Uterus (tissue), 4 donors: ENCODE measurements around the gene GIPC3. TPM values are rescaled to one million over a fixed set of nuclear protein-coding genes. Genes with fewer than 3 reads are reported as not detected.

Experiments
- DNase-seq, 2 donors: peaks; one replicate each; pipeline ENCODE4 v3.0.0-alpha.2; 2019 to 2020
- H3K27ac ChIP-seq, 2 donors: fragments of 200-600 bp; sonication (generic); 1 replicate in 1 of 2; 2 replicates in 1 of 2; pipeline ENCODE4 v1.5.1; 2016 to 2018
- H3K27me3 ChIP-seq, 2 donors: fragments of 200-600 bp; sonication (generic); one replicate each; pipeline ENCODE4 v1.5.1; 2018 to 2019; ENCODE audit warnings: control low read depth in 1 of 2
- H3K36me3 ChIP-seq, 2 donors: fragments of 200-600 bp; sonication (generic); one replicate each; pipeline ENCODE4 v1.5.1; 2019; ENCODE audit warnings: control low read depth in 1 of 2
- H3K4me1 ChIP-seq, 2 donors: fragments of 200-600 bp; sonication (generic); one replicate each; pipeline ENCODE4 v1.5.1; 2018 to 2019; ENCODE audit warnings: control low read depth in 1 of 2
- H3K4me3 ChIP-seq, 2 donors: fragments of 200-600 bp; sonication (generic); 1 replicate in 1 of 2; 2 replicates in 1 of 2; pipeline ENCODE4 v1.5.1; 2018 to 2019; ENCODE audit warnings: mild to moderate bottlenecking in 1 of 2
- H3K9me3 ChIP-seq, 2 donors: fragments of 200-600 bp; sonication (generic); one replicate each; pipeline ENCODE4 v1.5.1; 2019; ENCODE audit warnings: control low read depth in 1 of 2
- POLR2A ChIP-seq, 2 donors: fragments of 450-650 bp; IDR thresholded peaks; one replicate each; pipeline ENCODE4 v1.6.1; 2016; ENCODE audit warnings: antibody characterized with exemption in 2 of 2, mild to moderate bottlenecking in 1 of 2, moderate library complexity in 1 of 2
- intact Hi-C: fragments of 100-400 bp; cut with DNase I; formaldehyde crosslinking; loops from one replicate; pipeline ENCODE4 v1.15.1; 2023; ENCODE audit warnings: low total_unique reads
- total RNA-seq, 4 donors: library from RNA; depleted of rRNA in 3 of 4; stranded (reverse); fragments of >200 nt in 3 of 4; gene quantifications; one replicate each; pipeline versions ENCODE4 v1.1.0 to v1.2.4, GENCODE V29; 2014 to 2023
- TF ChIP-seq, protein P1 (sequence below), 4 experiments: fragments of 200-600 bp in 2 of 4; fragments of 450-650 bp in 2 of 4; sonication (generic) in 2 of 4; IDR thresholded peaks; one replicate each; pipeline ENCODE4 v1.5.1; 2016 to 2019; ENCODE audit warnings: antibody characterized with exemption in 4 of 4, mild to moderate bottlenecking in 2 of 4, moderate library complexity in 1 of 4
- donor health status: DM: yes; HTN: yes; CAD: no.

Gene GIPC3
- total RNA-seq, 4 donors from 2014 or later, result 0.07 to 4.0 TPM; not detected in 2

DNA sequence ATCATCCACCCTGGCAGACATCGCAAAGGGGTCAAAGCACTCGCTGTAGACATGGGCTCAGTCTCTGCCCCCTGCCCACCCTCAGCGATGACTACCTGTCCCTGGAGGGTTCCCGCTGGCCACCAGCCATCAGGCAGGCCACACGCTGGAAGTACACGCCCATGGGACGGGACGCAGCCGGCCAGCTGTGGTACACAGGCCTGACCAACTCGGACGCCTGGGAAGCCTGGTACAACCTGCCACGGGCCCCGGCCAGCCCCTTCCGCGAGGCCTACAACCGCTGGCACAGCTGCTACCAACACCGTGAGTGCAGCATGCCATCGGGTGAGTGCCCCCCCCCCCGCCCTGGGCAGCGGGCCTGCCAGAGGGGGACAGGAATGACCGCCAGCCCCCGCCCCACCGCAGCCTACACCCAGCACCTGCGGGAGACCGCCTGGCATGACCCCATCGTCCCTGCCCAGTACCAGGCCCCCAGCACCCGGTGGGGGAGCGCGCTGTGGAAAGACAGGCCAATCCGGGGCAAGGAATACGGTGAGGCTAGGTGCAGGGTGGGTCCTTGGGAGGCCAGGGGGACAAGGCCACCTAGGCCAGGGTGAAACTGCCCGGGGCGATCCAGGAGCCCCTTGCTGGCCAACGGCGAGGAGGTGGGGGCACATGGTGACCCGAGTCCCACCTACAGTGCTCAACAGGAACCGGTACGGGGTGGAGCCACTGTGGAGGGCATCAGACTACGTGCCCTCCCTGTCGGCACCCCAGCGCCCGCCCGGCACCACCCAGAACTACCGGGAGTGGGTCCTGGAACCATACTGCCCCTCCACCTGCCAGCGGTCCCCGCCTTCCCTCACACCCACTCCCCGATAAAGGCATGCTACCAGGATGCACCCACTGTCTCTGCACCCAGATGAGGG lies 41.9 kb upstream of the GIPC3 start:
- Histone ChIP-seq H3K4me1 (no peaks in the 10 kb centered on the region), H3K27ac (no peak overlapping the region), H3K27me3 (no peaks in the 10 kb centered on the region), H3K9me3 (no peaks in the 10 kb centered on the region), H3K4me3 (no peak overlapping the region), H3K36me3 (no peaks in the 10 kb centered on the region)
- intact Hi-C loops, result no loop called here
- TF ChIP-seq POLR2A (IDR thresholded peaks at IDR 0.05), result no peak
- TF ChIP-seq, protein P1, sequence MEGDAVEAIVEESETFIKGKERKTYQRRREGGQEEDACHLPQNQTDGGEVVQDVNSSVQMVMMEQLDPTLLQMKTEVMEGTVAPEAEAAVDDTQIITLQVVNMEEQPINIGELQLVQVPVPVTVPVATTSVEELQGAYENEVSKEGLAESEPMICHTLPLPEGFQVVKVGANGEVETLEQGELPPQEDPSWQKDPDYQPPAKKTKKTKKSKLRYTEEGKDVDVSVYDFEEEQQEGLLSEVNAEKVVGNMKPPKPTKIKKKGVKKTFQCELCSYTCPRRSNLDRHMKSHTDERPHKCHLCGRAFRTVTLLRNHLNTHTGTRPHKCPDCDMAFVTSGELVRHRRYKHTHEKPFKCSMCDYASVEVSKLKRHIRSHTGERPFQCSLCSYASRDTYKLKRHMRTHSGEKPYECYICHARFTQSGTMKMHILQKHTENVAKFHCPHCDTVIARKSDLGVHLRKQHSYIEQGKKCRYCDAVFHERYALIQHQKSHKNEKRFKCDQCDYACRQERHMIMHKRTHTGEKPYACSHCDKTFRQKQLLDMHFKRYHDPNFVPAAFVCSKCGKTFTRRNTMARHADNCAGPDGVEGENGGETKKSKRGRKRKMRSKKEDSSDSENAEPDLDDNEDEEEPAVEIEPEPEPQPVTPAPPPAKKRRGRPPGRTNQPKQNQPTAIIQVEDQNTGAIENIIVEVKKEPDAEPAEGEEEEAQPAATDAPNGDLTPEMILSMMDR (IDR thresholded peaks at IDR 0.05), result no peak
- peak in 1 of 2 donors; percentile 43 for DNase-seq

DNA sequence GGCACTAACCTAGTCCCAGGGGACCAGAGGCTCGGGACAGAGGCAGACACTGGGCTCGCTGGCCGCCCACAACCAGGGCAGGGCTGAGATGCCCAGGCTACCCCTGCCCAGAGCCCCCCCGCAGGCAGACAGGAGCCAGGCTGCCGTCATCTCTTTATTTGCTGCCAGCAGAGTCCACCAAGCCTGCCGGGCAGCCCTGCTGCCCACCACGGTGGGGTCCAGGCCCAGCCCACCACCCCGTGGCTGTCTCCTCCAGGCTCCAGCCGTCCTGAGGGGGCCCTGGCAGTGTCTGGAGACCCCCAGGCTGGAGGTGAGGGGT lies 41.3 kb upstream of the GIPC3 start:
- H3K36me3 ChIP-seq, result no peaks in the 10 kb centered on the region
- no peaks in the 10 kb centered on the region for H3K4me1 ChIP-seq
- no peak overlapping the region for H3K27ac ChIP-seq
- TF ChIP-seq POLR2A (IDR thresholded peaks at IDR 0.05), result no peak
- TF ChIP-seq, protein P1 (IDR thresholded peaks at IDR 0.05), result no peak
- H3K27me3 ChIP-seq, result no peaks in the 10 kb centered on the region
- no peak overlapping the region for H3K4me3 ChIP-seq
- no peaks in the 10 kb centered on the region for H3K9me3 ChIP-seq
- intact Hi-C loops, result no loop called here
- DNase-seq, result no peak

DNA sequence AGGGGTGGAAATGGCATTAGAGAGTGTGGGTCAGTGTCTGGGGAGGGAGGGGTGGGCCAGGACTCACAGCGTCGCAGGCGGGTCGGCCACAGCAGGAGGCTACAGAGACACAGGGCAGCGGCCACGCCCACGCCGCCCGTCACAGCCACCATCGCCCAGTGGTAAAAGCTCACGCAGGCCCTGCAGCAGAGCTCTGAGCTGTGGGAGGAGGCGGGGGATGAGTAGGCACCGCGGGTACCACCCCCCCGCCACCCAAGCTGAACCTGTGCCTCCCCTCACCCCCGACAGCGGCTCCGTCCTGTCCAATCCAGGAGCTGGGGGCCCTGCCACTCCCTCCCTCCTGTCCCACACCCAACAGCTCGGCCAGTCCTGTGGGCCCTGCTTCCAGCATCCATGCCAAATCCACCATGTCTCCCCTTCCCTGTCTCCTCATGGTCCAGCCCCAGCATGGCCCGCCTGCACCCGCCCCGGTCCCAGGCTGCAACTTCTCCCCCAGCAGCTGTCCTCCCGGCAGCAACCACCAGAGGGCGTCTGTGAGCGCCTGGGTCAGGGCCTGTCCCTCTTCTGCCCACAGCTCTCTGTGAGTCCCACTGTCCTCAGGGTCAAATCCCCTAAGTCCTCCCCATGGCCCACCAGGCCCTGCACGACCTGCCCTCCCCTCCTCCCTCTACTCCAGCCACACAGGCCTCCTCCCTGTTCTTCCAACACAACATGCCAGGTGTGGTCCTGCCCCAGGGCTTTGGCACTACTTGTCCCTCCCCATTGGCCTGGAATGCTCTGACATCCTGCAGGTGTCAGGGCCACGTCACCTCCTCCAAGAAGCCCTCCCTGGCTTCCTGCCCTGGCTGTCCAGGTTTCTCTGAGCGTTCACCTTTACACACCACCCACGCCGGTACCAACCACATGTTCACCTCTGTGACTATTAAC lies 40.3 kb upstream of the GIPC3 start:
- Histone ChIP-seq H3K27ac (no peak overlapping the region), H3K27me3 (no peaks in the 10 kb centered on the region), H3K36me3 (no peaks in the 10 kb centered on the region), H3K4me1 (no peaks in the 10 kb centered on the region), H3K9me3 (no peaks in the 10 kb centered on the region), H3K4me3 (no peak overlapping the region)
- DNase-seq, result peak; percentile 61 to 69
- intact Hi-C loops, result no loop called here
- TF ChIP-seq POLR2A (IDR thresholded peaks at IDR 0.05), result no peak
- TF ChIP-seq, protein P1 (IDR thresholded peaks at IDR 0.05), result peak; percentile 68 to 90 (median 85)

DNA sequence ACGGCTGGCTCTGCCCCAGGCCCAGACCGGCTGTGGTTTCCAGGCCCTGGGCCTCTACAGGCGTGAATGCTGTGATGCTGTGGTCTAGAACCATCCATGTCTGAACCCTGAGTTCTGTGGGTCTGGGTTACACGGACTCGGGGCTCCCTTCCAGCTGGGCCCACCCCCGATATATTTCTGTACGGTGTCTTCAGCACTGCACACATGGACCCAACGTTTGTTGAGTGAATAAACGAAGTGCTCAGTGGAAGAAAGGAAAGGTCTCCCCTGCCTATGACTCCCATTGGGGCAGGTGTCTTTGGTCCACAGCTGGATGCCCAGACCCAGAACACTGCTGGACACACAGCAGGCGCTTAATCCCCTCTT lies 39.6 kb upstream of the GIPC3 start:
- Histone ChIP-seq H3K27me3 (no peaks in the 10 kb centered on the region), H3K4me1 (no peaks in the 10 kb centered on the region), H3K27ac (no peak overlapping the region), H3K9me3 (no peaks in the 10 kb centered on the region), H3K4me3 (no peak overlapping the region), H3K36me3 (no peaks in the 10 kb centered on the region)
- DNase-seq, result no peak
- intact Hi-C loops, result no loop called here
- no peak for TF ChIP-seq POLR2A (IDR thresholded peaks at IDR 0.05)
- TF ChIP-seq, protein P1 (IDR thresholded peaks at IDR 0.05), result no peak

DNA sequence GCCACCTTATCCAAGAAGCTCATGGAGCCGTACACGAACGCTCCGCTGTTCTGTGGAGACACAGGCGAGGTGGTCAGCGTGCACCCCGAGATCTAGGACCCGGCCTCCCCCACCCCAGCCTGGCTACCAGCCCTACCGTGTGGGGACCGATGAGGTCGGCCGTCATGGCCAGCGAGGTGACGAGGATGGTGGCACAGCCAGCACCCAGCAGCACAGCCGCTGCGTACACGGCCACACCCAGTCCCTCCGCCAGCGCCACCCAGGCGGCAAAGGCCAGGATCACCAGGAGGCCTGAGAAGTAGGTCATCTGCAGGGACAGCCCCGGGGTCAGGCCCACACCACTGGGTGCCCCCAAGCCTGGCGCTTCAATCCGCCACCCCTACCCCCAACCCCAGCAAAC lies 39.2 kb upstream of the GIPC3 start:
- Histone ChIP-seq H3K27me3 (no peaks in the 10 kb centered on the region), H3K36me3 (no peaks in the 10 kb centered on the region), H3K27ac (no peak overlapping the region), H3K9me3 (no peaks in the 10 kb centered on the region), H3K4me1 (no peaks in the 10 kb centered on the region), H3K4me3 (no peak overlapping the region)
- no peak for TF ChIP-seq POLR2A (IDR thresholded peaks at IDR 0.05)
- TF ChIP-seq, protein P1 (IDR thresholded peaks at IDR 0.05), result no peak
- intact Hi-C loops, result no loop called here
- no peak for DNase-seq
